HFF-Myc (cell line): ENCODE results near the gene ULK2.

Experiments used
- DNase-seq: peaks from one replicate; pipeline ENCODE4 v3.0.0-alpha.2; 2011; ENCODE audit warnings: low read depth; ENCODE audit errors: extremely low read depth
- H3K4me3 ChIP-seq: replicated peaks from 2 replicates; pipeline ENCODE4 v1.5.1; 2011; ENCODE audit warnings: low read depth, mild to moderate bottlenecking, control low read depth, low read length
- CTCF ChIP-seq: IDR thresholded peaks from 2 replicates; pipeline ENCODE4 v1.5.1; 2012; ENCODE audit warnings: mild to moderate bottlenecking, low read depth, low read length, control low read depth; ENCODE audit errors: missing control alignments

Gene ULK2

GRCh38 chr17:19880393-19880792 lies 12.7 kb upstream of the ULK2 start:
- no peak overlapping the region for H3K4me3 ChIP-seq
- DNase-seq = no peak
- TF ChIP-seq CTCF = no peak

DNA sequence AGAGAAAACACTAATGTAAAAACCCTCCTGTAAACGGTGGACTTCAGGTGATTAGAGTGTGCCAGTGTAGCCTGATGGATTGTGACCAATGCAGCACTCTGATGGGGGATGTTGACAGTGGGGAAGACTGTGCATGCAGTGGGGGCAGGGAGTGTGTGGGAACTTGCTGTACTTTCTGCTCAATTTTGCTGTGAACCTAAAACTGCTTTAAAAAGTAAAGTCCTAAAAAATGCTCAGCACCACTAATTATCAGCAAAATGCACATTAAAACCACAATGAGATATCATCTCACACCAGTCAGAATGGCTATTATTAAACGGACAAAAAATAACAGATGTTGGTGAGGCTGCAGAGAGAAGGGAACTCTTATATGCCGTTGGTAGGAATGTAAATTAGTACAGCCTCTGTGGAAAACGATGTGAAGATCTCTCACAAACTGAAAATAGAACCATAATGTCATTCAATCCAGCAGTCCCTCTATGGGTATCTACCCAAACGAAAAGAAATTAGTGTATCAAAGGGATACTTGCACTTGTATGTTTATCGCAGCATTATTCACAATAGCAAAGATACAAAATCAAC lies 9.7 kb upstream of the ULK2 start:
- no peak for DNase-seq
- no peak overlapping the region for H3K4me3 ChIP-seq
- no peak for TF ChIP-seq CTCF

DNA sequence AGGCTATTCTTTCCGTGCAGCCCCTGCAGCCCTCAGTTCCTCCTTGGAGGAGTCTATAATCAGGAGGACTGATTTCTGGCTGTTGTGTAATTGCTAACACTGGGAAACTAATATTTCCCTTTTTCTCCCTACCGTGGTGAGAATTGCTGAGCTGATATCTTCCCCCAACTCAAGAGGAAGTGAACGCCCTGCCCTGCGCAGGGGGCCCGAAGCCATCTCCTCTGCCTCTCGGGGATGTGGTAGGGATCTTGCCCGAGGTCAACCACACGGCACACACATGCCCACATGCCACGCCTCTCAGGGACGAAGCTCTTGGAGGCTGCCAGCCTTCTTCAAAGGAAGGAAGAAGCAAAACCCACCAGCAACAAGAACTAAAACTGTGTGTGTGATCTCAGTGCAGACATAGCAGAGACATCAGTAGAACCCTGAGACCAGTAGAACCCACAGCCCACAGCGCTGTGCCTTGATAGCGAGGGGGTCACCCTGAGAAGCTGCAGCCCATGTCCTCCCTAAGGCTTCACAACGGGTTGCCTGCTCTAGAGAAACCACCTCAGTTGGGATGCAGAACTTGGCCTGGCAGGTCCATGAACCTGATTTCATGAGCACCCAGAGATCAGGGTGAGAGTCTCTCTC lies 8.9 kb upstream of the ULK2 start:
- no peak overlapping the region for H3K4me3 ChIP-seq
- no peak for DNase-seq
- TF ChIP-seq CTCF = no peak

DNA sequence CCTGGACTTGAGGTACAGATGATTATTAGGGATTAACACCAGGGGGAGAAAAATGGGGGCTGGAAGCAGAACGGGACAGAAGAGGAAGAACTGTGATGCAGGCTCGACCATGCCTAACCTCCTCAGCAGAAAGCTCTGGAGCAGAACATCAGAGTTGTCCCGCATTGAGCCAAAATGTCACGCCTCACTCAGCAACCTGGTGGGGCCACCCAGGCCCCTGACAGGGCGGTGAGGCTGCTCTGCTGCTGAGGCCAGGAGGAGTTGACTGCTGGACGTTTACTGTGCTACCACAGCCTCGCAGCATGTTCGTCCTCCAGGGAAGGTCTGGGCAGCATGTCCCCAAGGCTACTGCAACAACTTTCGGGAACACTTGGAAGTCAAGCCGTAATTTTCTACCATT lies 6.5 kb upstream of the ULK2 start:
- H3K4me3 ChIP-seq = no peak overlapping the region
- DNase-seq = no peak
- TF ChIP-seq CTCF = no peak

DNA sequence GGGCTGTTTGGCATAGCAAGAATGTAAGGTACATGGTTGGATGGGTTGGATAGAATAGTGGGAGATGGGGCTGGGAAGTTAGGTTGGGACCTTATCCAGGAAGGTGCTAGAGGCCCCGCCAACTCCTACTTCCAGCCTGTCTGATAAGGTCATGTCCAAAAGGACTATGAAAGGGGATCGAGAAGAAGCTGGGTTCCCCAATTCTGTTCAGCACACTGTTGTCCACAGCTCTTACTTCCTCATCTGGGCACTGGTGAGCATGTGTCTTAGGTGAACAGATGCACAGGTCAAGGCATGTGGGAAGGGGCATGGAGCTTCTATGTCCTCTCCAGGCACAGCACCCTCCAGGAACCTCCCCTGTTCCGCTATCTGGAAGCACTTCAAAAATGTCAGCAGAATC lies 5.6 kb upstream of the ULK2 start:
- no peak for TF ChIP-seq CTCF
- no peak overlapping the region for H3K4me3 ChIP-seq
- no peak for DNase-seq

DNA sequence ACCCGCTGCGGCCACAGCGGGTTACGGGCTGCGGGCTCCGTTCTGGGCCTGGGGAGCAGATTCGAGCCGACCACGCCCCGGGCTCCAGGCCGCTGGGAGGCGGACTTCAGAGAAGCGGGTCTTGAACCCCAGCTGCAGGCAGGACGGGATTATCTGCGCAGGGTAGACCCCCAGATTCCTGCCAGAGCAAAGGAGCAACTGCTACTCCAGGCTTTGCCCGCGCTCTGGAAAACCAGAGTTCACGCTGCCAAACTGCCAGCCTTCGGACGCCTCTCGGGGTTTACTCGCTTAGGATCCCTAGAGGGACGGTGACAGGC lies 301 bp upstream of the ULK2 start:
- no peak for DNase-seq
- no peak for TF ChIP-seq CTCF
- peak overlapping the region; percentile 63 for H3K4me3 ChIP-seq

DNA sequence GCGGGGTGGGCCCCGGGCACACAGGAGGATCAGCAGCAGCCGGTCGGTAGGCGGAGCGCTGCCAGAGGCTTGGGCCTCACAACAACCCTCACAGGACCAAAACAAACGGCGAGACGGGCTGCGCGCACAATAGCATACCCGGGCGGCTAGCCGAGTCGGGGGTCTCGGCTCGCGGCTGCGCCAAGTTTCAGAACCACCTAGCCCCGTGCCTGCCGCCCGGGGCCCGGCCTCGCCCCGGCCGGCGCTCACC lies 732 bp downstream of the ULK2 start:
- no peak for DNase-seq
- peak; percentile 38 for TF ChIP-seq CTCF
- H3K4me3 ChIP-seq = peak overlapping the region; percentile 63
